ENCODE data around the gene ERG28. TPM values are rescaled to one million over a fixed set of nuclear protein-coding genes. Genes with fewer than 3 reads are reported as not detected.

The ERG28 gene
- total and polyA plus RNA-seq, 2 of the 13 experiments (the other 11 are each of a cell fraction or from before 2014, with no cell fraction given): 27.3 to 32.3 TPM

GRCh38 chr14:75648066-75648838, 12.4 kb downstream of the ERG28 start (continued):
- TF ChIP-seq NONO (IDR thresholded peaks at IDR 0.05): no peak
- peak; percentile 92 for TF ChIP-seq NONO (CRISPR knock-in tag; conservative IDR thresholded peaks at IDR 0.05)
- TF ChIP-seq REXO4 (CRISPR knock-in tag; IDR thresholded peaks at IDR 0.05; ENCODE audit: borderline replicate concordance): no peak
- TF ChIP-seq ZNF772 (CRISPR knock-in tag; IDR thresholded peaks at IDR 0.05): peak; percentile 90
- TF ChIP-seq MYNN (CRISPR knock-in tag; IDR thresholded peaks at IDR 0.05; ENCODE audit: low read depth): peak; percentile 76; the same call in 1 of the 2 replicates
- peak; percentile 93 to 97 for TF ChIP-seq NR2F1 (CRISPR knock-in tag; IDR thresholded peaks at IDR 0.05)
- TF ChIP-seq ELF4 (CRISPR knock-in tag; IDR thresholded peaks at IDR 0.05; ENCODE audit: borderline replicate concordance): no peak
- TF ChIP-seq TFDP1 (CRISPR knock-in tag; IDR thresholded peaks at IDR 0.05; ENCODE audit: borderline replicate concordance): peak; percentile 67; the same call in 1 of the 2 replicates
- peak; percentile 55 for TF ChIP-seq ATF1 (CRISPR knock-in tag; IDR thresholded peaks at IDR 0.05)
- TF ChIP-seq ZNF800 (CRISPR knock-in tag; IDR thresholded peaks at IDR 0.05): peak; percentile 65; the same call in 1 of the 2 replicates
- TF ChIP-seq ZNF773 (CRISPR knock-in tag; IDR thresholded peaks at IDR 0.05; ENCODE audit: borderline replicate concordance): no peak
- peak; percentile 82 for TF ChIP-seq MYPOP (CRISPR knock-in tag; IDR thresholded peaks at IDR 0.05)
- TF ChIP-seq ZNF556 (CRISPR knock-in tag; IDR thresholded peaks at IDR 0.05; ENCODE audit: borderline replicate concordance): peak; percentile 58; the same call in 1 of the 2 replicates
- peak; percentile 94 for TF ChIP-seq MIXL1 (CRISPR knock-in tag; IDR thresholded peaks at IDR 0.05)
- no peak for TF ChIP-seq ZNF782 (CRISPR knock-in tag; IDR thresholded peaks at IDR 0.05; ENCODE audit: borderline replicate concordance)
- TF ChIP-seq HMGA1 (CRISPR knock-in tag; conservative IDR thresholded peaks at IDR 0.05): no peak
- no peak for TF ChIP-seq ZNF720 (CRISPR knock-in tag; IDR thresholded peaks at IDR 0.05)
- no peak for TF ChIP-seq NFATC3 (CRISPR knock-in tag; IDR thresholded peaks at IDR 0.05)
- no peak for TF ChIP-seq ZNF484 (CRISPR knock-in tag; IDR thresholded peaks at IDR 0.05; ENCODE audit: borderline replicate concordance, low read depth)
- peak; percentile 92; the same call in 1 of the 2 replicates for TF ChIP-seq RORA (CRISPR knock-in tag; IDR thresholded peaks at IDR 0.05)
- no peak for TF ChIP-seq DBP (CRISPR knock-in tag; IDR thresholded peaks at IDR 0.05; ENCODE audit: not compliant biosample characterization)
- TF ChIP-seq ZNF607 (CRISPR knock-in tag; IDR thresholded peaks at IDR 0.05; ENCODE audit: borderline replicate concordance): peak; percentile 77; the same call in 1 of the 2 replicates
- TF ChIP-seq CREBL2 (CRISPR knock-in tag; IDR thresholded peaks at IDR 0.05; ENCODE audit: borderline replicate concordance): no peak
- TF ChIP-seq ZNF496 (CRISPR knock-in tag; IDR thresholded peaks at IDR 0.05; ENCODE audit: insufficient replicate concordance): no peak
- peak; percentile 97; the same call in 1 of the 2 replicates for TF ChIP-seq ZNF331 (CRISPR knock-in tag; IDR thresholded peaks at IDR 0.05)

Data from HepG2 (cell line).